Thoracic aorta (tissue), 2 donors: ENCODE results near the gene REV1. TPM values are rescaled to one million over a fixed set of nuclear protein-coding genes. Genes with fewer than 3 reads are reported as not detected.

Experiments used
- ATAC-seq: fragments of 150-250 bp; one replicate; pipeline ENCODE4 v1.8.0; 2017; ENCODE audit warnings: low read depth; ENCODE audit not compliant: insufficient number of reproducible peaks, low FRiP score
- DNase-seq: peaks from one replicate; pipeline ENCODE4 v3.0.0-alpha.2; 2020; ENCODE audit warnings: low spot score
- H3K27ac ChIP-seq, 2 donors: fragments of 200-600 bp; sonication (generic); 1 replicate in 1 of 2; 2 replicates in 1 of 2; pipeline ENCODE4 v1.5.1; 2016; ENCODE audit warnings: mild to moderate bottlenecking in 2 of 2, moderate library complexity in 2 of 2
- H3K27me3 ChIP-seq: fragments of 200-600 bp; sonication (generic); replicated peaks from 2 replicates; pipeline ENCODE4 v1.6.0; 2016; ENCODE audit warnings: mild to moderate bottlenecking; ENCODE audit not compliant: insufficient read depth
- H3K36me3 ChIP-seq: fragments of 200-600 bp; sonication (generic); one replicate; pipeline ENCODE4 v1.5.1; 2016
- H3K4me1 ChIP-seq, 2 donors: fragments of 200-600 bp; sonication (generic); 1 replicate in 1 of 2; 2 replicates in 1 of 2; pipeline versions ENCODE4 v1.5.1 to v1.6.0; 2016; ENCODE audit warnings: low read depth in 2 of 2, mild to moderate bottlenecking in 1 of 2; ENCODE audit not compliant: control insufficient read depth in 1 of 2
- H3K4me3 ChIP-seq: fragments of 200-600 bp; sonication (generic); 2 replicates; pipeline ENCODE4 v1.5.1; 2016; ENCODE audit warnings: mild to moderate bottlenecking
- H3K9me3 ChIP-seq: fragments of 200-600 bp; sonication (generic); 2 replicates; pipeline ENCODE4 v1.5.1; 2016
- total RNA-seq, 2 donors: library from RNA; depleted of rRNA; stranded (reverse); fragments of >200 nt; gene quantifications; one replicate each; pipeline versions ENCODE4 v1.1.0 to v1.2.3, GENCODE V29; 2016
- TF ChIP-seq, protein P1 (sequence below): fragments of 200-600 bp; sonication (generic); IDR thresholded peaks from one replicate; pipeline ENCODE4 v1.5.1; 2019; ENCODE audit warnings: antibody characterized with exemption

The REV1 gene
- total RNA-seq, 2 donors from 2014 or later: 48.3 to 107 TPM

DNA sequence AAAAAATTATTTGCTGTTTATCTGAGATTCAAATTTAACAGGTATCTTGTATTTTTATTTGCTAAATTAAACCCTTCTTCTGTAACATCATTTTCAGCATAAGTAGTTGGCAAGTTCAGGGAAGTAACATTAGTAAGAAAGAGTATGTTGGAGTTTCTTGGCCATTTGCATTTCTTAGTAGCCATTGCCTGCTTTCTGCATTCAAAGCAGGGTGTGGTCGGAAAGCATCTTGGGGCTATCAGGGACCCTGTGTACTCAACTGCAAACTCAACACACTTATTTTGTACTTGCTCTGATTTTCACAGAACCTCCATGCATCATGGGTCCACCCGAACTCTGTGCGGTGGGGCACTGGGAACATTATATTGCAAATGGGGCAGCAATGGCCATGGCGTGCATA is 30.4 kb upstream of the REV1 start:
- no peak for DNase-seq
- Histone ChIP-seq H3K9me3 (no peaks in the 10 kb centered on the region), H3K36me3 (no peaks in the 10 kb centered on the region), H3K27ac (no peak overlapping the region), H3K4me3 (no peak overlapping the region), H3K27me3 (no peaks in the 10 kb centered on the region), H3K4me1 (no peaks in the 10 kb centered on the region)
- TF ChIP-seq, protein P1, sequence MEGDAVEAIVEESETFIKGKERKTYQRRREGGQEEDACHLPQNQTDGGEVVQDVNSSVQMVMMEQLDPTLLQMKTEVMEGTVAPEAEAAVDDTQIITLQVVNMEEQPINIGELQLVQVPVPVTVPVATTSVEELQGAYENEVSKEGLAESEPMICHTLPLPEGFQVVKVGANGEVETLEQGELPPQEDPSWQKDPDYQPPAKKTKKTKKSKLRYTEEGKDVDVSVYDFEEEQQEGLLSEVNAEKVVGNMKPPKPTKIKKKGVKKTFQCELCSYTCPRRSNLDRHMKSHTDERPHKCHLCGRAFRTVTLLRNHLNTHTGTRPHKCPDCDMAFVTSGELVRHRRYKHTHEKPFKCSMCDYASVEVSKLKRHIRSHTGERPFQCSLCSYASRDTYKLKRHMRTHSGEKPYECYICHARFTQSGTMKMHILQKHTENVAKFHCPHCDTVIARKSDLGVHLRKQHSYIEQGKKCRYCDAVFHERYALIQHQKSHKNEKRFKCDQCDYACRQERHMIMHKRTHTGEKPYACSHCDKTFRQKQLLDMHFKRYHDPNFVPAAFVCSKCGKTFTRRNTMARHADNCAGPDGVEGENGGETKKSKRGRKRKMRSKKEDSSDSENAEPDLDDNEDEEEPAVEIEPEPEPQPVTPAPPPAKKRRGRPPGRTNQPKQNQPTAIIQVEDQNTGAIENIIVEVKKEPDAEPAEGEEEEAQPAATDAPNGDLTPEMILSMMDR: no peak
- ATAC-seq: no peak

DNA sequence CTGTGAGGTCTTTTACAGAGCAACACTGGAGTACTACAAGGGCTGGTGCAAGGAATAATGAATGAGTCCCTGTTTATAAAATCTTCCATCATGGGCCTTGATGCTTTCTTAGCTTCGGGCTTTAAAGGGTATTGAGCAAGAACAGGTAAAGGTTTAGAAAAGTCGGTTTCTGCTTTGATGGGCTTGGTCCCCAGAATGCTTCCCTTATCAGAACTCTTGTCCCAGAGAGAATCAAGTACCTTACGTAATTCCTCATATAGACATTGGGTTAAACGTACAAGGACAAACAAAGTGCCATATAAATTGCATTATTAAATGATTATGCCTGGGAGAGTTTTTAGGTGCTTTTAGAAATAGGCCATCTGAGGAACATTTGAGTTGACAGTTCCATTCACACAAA is 24.5 kb upstream of the REV1 start:
- Histone ChIP-seq H3K4me1 (peaks cover 6 to 14% of the 10 kb centered on the region in 2 donors), H3K4me3 (no peak overlapping the region), H3K27me3 (no peaks in the 10 kb centered on the region), H3K9me3 (no peaks in the 10 kb centered on the region), H3K27ac (no peak overlapping the region), H3K36me3 (no peaks in the 10 kb centered on the region)
- no peak for ATAC-seq
- DNase-seq: no peak
- TF ChIP-seq, protein P1: no peak

DNA sequence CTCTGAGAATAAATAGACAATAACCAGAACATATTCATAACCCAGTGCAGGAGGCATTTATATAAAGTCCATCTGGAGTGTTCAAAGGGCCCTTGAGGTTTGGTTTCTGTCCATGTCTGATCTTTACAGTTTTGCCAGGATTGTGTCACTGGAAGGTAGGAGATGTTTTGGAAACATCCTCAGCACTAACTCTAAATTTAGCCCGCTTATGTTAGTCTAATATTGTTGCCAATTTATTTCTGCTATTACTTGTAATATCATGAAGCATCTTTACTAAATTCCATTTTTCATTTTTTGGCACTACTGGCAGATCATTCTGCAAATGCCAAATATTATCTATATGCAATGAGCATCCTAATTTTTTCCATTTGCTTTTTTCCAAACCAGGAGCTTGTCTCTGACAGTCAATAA is 22.4 kb upstream of the REV1 start:
- no peak for ATAC-seq
- Histone ChIP-seq H3K9me3 (no peaks in the 10 kb centered on the region), H3K27ac (no peak overlapping the region), H3K27me3 (no peaks in the 10 kb centered on the region), H3K4me3 (no peak overlapping the region), H3K36me3 (no peaks in the 10 kb centered on the region), H3K4me1 (peaks cover 6 to 14% of the 10 kb centered on the region in 2 donors)
- DNase-seq: no peak
- TF ChIP-seq, protein P1: no peak

DNA sequence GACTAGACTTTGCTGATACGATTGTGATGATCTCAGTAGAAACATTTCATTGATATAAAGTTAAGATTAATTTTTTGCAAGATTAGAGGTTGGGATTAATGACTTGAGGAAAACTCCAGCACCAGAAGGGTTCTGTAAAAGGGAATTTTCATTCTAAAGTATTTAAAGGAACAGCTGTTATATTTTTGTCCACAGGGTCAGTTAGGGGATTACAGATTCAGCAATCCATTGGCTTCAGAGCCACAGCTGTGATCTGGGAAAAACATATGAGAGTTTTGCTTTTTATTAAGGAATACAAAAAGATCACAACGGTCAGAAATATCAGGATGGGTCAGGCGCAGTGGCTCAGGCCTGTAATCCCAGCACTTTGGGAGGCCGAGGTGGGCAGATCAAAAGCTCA is 19.6 kb upstream of the REV1 start:
- TF ChIP-seq, protein P1: no peak
- no peak overlapping the region for H3K4me3 ChIP-seq
- peaks cover 6 to 14% of the 10 kb centered on the region in 2 donors for H3K4me1 ChIP-seq
- H3K27ac ChIP-seq: no peak overlapping the region
- ATAC-seq (no peak), DNase-seq (no peak)
- H3K36me3 ChIP-seq: no peaks in the 10 kb centered on the region
- no peaks in the 10 kb centered on the region for H3K9me3 ChIP-seq
- no peaks in the 10 kb centered on the region for H3K27me3 ChIP-seq

- no peak overlapping the region for H3K4me3 ChIP-seq
- no peaks in the 10 kb centered on the region for H3K9me3 ChIP-seq
- ATAC-seq (no peak), DNase-seq (no peak)
- H3K27me3 ChIP-seq: no peaks in the 10 kb centered on the region
- H3K4me1 ChIP-seq: peaks cover 6 to 14% of the 10 kb centered on the region in 2 donors
- TF ChIP-seq, protein P1: no peak
- no peaks in the 10 kb centered on the region for H3K36me3 ChIP-seq
- H3K27ac ChIP-seq: no peak overlapping the region
These were observed 18.4 kb upstream of the REV1 start for GRCh38 chr2:99507937-99508818.
